Measurements from ENCODE around the gene ATP13A5.

The ATP13A5 gene

GRCh38 chr3:193378706-193379105 lies at the start of gene ATP13A5:
ATP13A5 (minus strand) TSS chr3:193378753; CDS start chr3:193378725, 28 bp downstream.
- DNase-seq (ENCODE audit: low read depth): no peak

- no peak for DNase-seq (ENCODE audit: low read depth)
Measured at GRCh38 chr3:193418576-193419373, 40.2 kb upstream of the ATP13A5 start.

- DNase-seq (ENCODE audit: low read depth): no peak
Measured at GRCh38 chr3:193416629-193417028, 38.1 kb upstream of the ATP13A5 start.

- no peak for DNase-seq (ENCODE audit: low read depth)
Measured at GRCh38 chr3:193407688-193408087, 29.1 kb upstream of the ATP13A5 start.

GRCh38 chr3:193407112-193407511 lies 28.6 kb upstream of the ATP13A5 start:
- no peak for DNase-seq (ENCODE audit: low read depth)

GRCh38 chr3:193403307-193403706 lies 24.8 kb upstream of the ATP13A5 start:
- no peak for DNase-seq (ENCODE audit: low read depth)

- no peak for DNase-seq (ENCODE audit: low read depth)
Measured at GRCh38 chr3:193400304-193400703, 21.8 kb upstream of the ATP13A5 start.

- DNase-seq (ENCODE audit: low read depth): no peak
Measured at GRCh38 chr3:193396451-193397244, 18.1 kb upstream of the ATP13A5 start.

GRCh38 chr3:193391902-193392301 lies 13.3 kb upstream of the ATP13A5 start:
- DNase-seq (ENCODE audit: low read depth): no peak

GRCh38 chr3:193389335-193389734 lies 10.8 kb upstream of the ATP13A5 start:
- no peak for DNase-seq (ENCODE audit: low read depth)

- DNase-seq (ENCODE audit: low read depth): no peak
Measured at GRCh38 chr3:193388361-193388760, 9.8 kb upstream of the ATP13A5 start.

- no peak for DNase-seq (ENCODE audit: low read depth)
Measured at GRCh38 chr3:193387596-193387995, 9.0 kb upstream of the ATP13A5 start.

- DNase-seq (ENCODE audit: low read depth): no peak
Measured at GRCh38 chr3:193377591-193377990, 962 bp downstream of the ATP13A5 start.

- no peak for DNase-seq (ENCODE audit: low read depth)
Measured at GRCh38 chr3:193375614-193376013, 2.9 kb downstream of the ATP13A5 start.

- no peak for DNase-seq (ENCODE audit: low read depth)
Measured at GRCh38 chr3:193372783-193373182, 5.8 kb downstream of the ATP13A5 start.

GRCh38 chr3:193367868-193368267 lies 10.7 kb downstream of the ATP13A5 start:
- DNase-seq (ENCODE audit: low read depth): no peak

- DNase-seq (ENCODE audit: low read depth): no peak
Measured at GRCh38 chr3:193357291-193357690, 21.3 kb downstream of the ATP13A5 start.

GRCh38 chr3:193354423-193354822 lies 24.1 kb downstream of the ATP13A5 start:
- DNase-seq (ENCODE audit: low read depth): no peak

GRCh38 chr3:193350744-193351143 lies 27.8 kb downstream of the ATP13A5 start:
- no peak for DNase-seq (ENCODE audit: low read depth)

GRCh38 chr3:193348686-193349085 lies 29.9 kb downstream of the ATP13A5 start:
- no peak for DNase-seq (ENCODE audit: low read depth)

GRCh38 chr3:193347521-193348501 lies 30.7 kb downstream of the ATP13A5 start:
- no peak for DNase-seq (ENCODE audit: low read depth)

- no peak for DNase-seq (ENCODE audit: low read depth)
Measured at GRCh38 chr3:193346259-193346658, 32.3 kb downstream of the ATP13A5 start.
